Glutamatergic neuron (in vitro differentiated cells): ENCODE measurements around the gene LRCH3. TPM values are rescaled to one million over a fixed set of nuclear protein-coding genes. Genes with fewer than 3 reads are reported as not detected.

ENCODE experiments used
- DNase-seq: peaks from one replicate; pipeline ENCODE4 v3.0.0; 2022
- H3K27ac Mint-ChIP-seq: one replicate; pipeline ENCODE4 v1.8.0; 2020; ENCODE audit warnings: mild to moderate bottlenecking, mixed read lengths, inconsistent platforms; ENCODE audit not compliant: unreplicated experiment
- H3K27me3 Mint-ChIP-seq: one replicate; pipeline ENCODE4 v1.8.0; 2020; ENCODE audit warnings: mild to moderate bottlenecking, moderate library complexity, mixed read lengths, inconsistent platforms; ENCODE audit not compliant: unreplicated experiment
- H3K36me3 Mint-ChIP-seq: one replicate; pipeline ENCODE4 v1.8.0; 2020; ENCODE audit warnings: mild to moderate bottlenecking, mixed read lengths, inconsistent platforms; ENCODE audit not compliant: unreplicated experiment
- H3K4me1 Mint-ChIP-seq: one replicate; pipeline ENCODE4 v1.8.0; 2020; ENCODE audit warnings: mild to moderate bottlenecking, low read depth, mixed read lengths, inconsistent platforms; ENCODE audit not compliant: unreplicated experiment
- H3K4me3 Mint-ChIP-seq: one replicate; pipeline ENCODE4 v1.8.0; 2020; ENCODE audit warnings: mild to moderate bottlenecking, mixed read lengths, inconsistent platforms; ENCODE audit not compliant: unreplicated experiment
- H3K9me3 Mint-ChIP-seq: one replicate; pipeline ENCODE4 v1.8.0; 2020; ENCODE audit warnings: mild to moderate bottlenecking, moderate library complexity, mixed read lengths, inconsistent platforms; ENCODE audit not compliant: unreplicated experiment
- CTCF ChIP-seq: fragments of 200-600 bp; sonication (generic); IDR thresholded peaks from one replicate; pipeline ENCODE4 v1.5.0; 2021; ENCODE audit not compliant: partially characterized antibody, unreplicated experiment
- total RNA-seq: library from RNA; stranded (reverse); fragmentation: NEBNext Ultra II Directional; extraction: Animal tissue kit (Norgen Biotek cat#: 25700); gene quantifications from one replicate; pipeline ENCODE4 v1.2.1, GENCODE V29; 2021; ENCODE audit not compliant: unreplicated experiment

Gene LRCH3
- total RNA-seq, 1 donor from 2014 or later, result 79.0 TPM

- Mint-ChIP-seq H3K27me3 (no peaks in the 10 kb centered on the region), H3K4me3 (no peak overlapping the region), H3K27ac (no peak overlapping the region), H3K9me3 (peaks cover 2% of the 10 kb centered on the region), H3K4me1 (peaks cover 3% of the 10 kb centered on the region), H3K36me3 (no peaks in the 10 kb centered on the region)
- TF ChIP-seq CTCF, result no peak
- no peak for DNase-seq
Observed at GRCh38 chr3:197802779-197803459, 11.9 kb downstream of the LRCH3 start.

GRCh38 chr3:197804511-197804910, 13.5 kb downstream of the LRCH3 start:
- DNase-seq, result no peak
- Mint-ChIP-seq H3K9me3 (no peaks in the 10 kb centered on the region), H3K27me3 (no peaks in the 10 kb centered on the region), H3K4me1 (peaks cover 6% of the 10 kb centered on the region), H3K36me3 (no peaks in the 10 kb centered on the region), H3K27ac (no peak overlapping the region), H3K4me3 (no peak overlapping the region)
- no peak for TF ChIP-seq CTCF

GRCh38 chr3:197807969-197808587, 17.0 kb downstream of the LRCH3 start:
- Mint-ChIP-seq H3K27ac (peak overlapping the region; percentile 4), H3K4me1 (peaks cover 8% of the 10 kb centered on the region), H3K9me3 (no peaks in the 10 kb centered on the region), H3K27me3 (no peaks in the 10 kb centered on the region), H3K36me3 (no peaks in the 10 kb centered on the region), H3K4me3 (no peak overlapping the region)
- no peak for TF ChIP-seq CTCF
- DNase-seq, result no peak

- H3K9me3 Mint-ChIP-seq, result peaks cover 2% of the 10 kb centered on the region
- TF ChIP-seq CTCF, result no peak
- H3K4me1 Mint-ChIP-seq, result peaks cover 8% of the 10 kb centered on the region
- DNase-seq, result no peak
- H3K27me3 Mint-ChIP-seq, result no peaks in the 10 kb centered on the region
- peaks cover 8% of the 10 kb centered on the region for H3K36me3 Mint-ChIP-seq
- no peak overlapping the region for H3K4me3 Mint-ChIP-seq
- peak overlapping the region; percentile 7 for H3K27ac Mint-ChIP-seq
Observed at GRCh38 chr3:197809356-197810020, 18.4 kb downstream of the LRCH3 start.

GRCh38 chr3:197810901-197811300, 19.8 kb downstream of the LRCH3 start:
- TF ChIP-seq CTCF, result no peak
- no peak for DNase-seq
- H3K4me3 Mint-ChIP-seq, result no peak overlapping the region
- H3K4me1 Mint-ChIP-seq, result peaks cover 8% of the 10 kb centered on the region
- H3K27me3 Mint-ChIP-seq, result no peaks in the 10 kb centered on the region
- peaks cover 2% of the 10 kb centered on the region for H3K9me3 Mint-ChIP-seq
- H3K36me3 Mint-ChIP-seq, result peaks cover 8% of the 10 kb centered on the region
- H3K27ac Mint-ChIP-seq, result no peak overlapping the region
